Central memory CD8-positive, alpha-beta T cell (primary cell): ENCODE measurements around the gene LRP2.

Experiments used
- ATAC-seq: fragments of 150-1000 bp; cut with Tn5 transposase; replicated peaks from 2 replicates; pipeline ENCODE4 v1.10.0; 2022; ENCODE audit warnings: mild to moderate bottlenecking, moderate FRiP score, moderate number of reproducible peaks; ENCODE audit not compliant: poor library complexity, severe bottlenecking; ENCODE audit errors: extremely low read depth
- DNase-seq, 2 donors: peaks; one replicate each; pipeline ENCODE4 v3.0.0; 2021; ENCODE audit warnings: low spot score in 2 of 2
- H3K27ac Mint-ChIP-seq: one replicate; pipeline ENCODE4 v1.8.0; 2022; ENCODE audit warnings: low read depth, mild to moderate bottlenecking, moderate library complexity, mixed read lengths
- H3K27me3 Mint-ChIP-seq: one replicate; pipeline ENCODE4 v1.8.0; 2022; ENCODE audit warnings: mixed read lengths
- H3K36me3 Mint-ChIP-seq: one replicate; pipeline ENCODE4 v1.8.0; 2022; ENCODE audit warnings: mild to moderate bottlenecking, moderate library complexity, mixed read lengths; ENCODE audit not compliant: insufficient read depth
- H3K4me1 Mint-ChIP-seq: one replicate; pipeline ENCODE4 v1.8.0; 2022; ENCODE audit warnings: mixed read lengths
- H3K4me3 Mint-ChIP-seq: one replicate; pipeline ENCODE4 v1.8.0; 2022; ENCODE audit warnings: mild to moderate bottlenecking, moderate library complexity, mixed read lengths
- H3K9me3 Mint-ChIP-seq: one replicate; pipeline ENCODE4 v1.8.0; 2022; ENCODE audit warnings: mixed read lengths

LRP2 gene

DNA sequence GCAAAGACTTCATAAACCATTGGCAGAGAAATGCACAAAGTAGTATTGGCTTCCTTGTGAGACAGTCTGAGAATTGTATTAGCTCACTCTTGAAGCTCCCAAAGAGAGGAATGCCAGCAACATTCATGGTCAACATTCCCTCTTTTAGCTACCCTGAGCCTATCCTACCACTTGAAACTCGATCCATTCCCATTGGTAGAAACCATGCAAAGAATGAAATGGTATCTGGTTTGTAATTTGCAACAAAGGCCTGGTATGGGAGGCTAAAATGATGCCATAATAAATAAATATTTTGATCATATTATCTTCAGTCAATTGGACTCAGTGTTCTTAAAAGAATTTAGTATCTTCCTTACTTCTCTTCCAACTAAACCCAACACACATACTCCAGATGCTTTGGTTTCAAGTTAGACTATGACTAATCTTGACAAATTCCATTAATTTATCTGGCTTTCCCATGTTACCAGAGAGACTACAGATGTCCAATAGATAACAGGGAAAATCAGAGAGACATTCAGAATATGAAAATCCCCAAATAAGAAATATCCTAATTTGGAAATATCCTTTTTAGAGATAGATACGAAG, 190.1 kb downstream of the LRP2 start:
- H3K27me3 Mint-ChIP-seq: peaks cover 80% of the 10 kb centered on the region
- no peaks in the 10 kb centered on the region for H3K9me3 Mint-ChIP-seq
- no peak overlapping the region for H3K27ac Mint-ChIP-seq
- DNase-seq (no peak), ATAC-seq (no peak)
- H3K4me3 Mint-ChIP-seq: no peak overlapping the region
- H3K4me1 Mint-ChIP-seq: no peaks in the 10 kb centered on the region
- H3K36me3 Mint-ChIP-seq: peaks cover 2% of the 10 kb centered on the region

GRCh38 chr2:169165791-169166190, 196.5 kb downstream of the LRP2 start:
- ATAC-seq (no peak), DNase-seq (no peak)
- no peak overlapping the region for H3K4me3 Mint-ChIP-seq
- H3K36me3 Mint-ChIP-seq: peaks cover 3% of the 10 kb centered on the region
- H3K27me3 Mint-ChIP-seq: peaks cover 34% of the 10 kb centered on the region
- H3K9me3 Mint-ChIP-seq: no peaks in the 10 kb centered on the region
- no peaks in the 10 kb centered on the region for H3K4me1 Mint-ChIP-seq
- H3K27ac Mint-ChIP-seq: no peak overlapping the region

DNA sequence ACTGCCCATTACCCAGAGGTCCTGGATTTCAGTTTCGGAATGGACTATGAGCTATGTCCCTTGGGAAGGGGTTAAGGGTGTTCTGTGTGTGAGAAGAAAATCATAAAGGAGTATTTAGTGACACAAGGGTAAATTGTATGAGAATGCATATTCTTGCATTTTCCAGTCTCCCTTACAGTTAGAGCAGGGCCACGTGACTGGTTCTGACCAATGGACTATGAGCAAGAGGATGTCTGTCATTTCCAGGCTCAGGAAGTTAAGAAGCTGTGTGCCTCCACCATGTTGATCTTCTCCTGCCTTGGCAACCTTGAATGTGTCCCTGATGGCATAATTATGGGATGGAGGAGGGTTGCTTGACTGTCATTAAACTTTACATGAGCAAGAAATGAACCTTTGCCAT, 198.0 kb downstream of the LRP2 start:
- peaks cover 21% of the 10 kb centered on the region for H3K27me3 Mint-ChIP-seq
- peaks cover 3% of the 10 kb centered on the region for H3K36me3 Mint-ChIP-seq
- H3K27ac Mint-ChIP-seq: no peak overlapping the region
- no peaks in the 10 kb centered on the region for H3K4me1 Mint-ChIP-seq
- H3K4me3 Mint-ChIP-seq: no peak overlapping the region
- no peaks in the 10 kb centered on the region for H3K9me3 Mint-ChIP-seq
- no peak for DNase-seq
- no peak for ATAC-seq

GRCh38 chr2:169162613-169163012, 199.7 kb downstream of the LRP2 start:
- H3K36me3 Mint-ChIP-seq: peaks cover 3% of the 10 kb centered on the region
- ATAC-seq (no peak), DNase-seq (no peak)
- H3K27me3 Mint-ChIP-seq: peaks cover 18% of the 10 kb centered on the region
- H3K27ac Mint-ChIP-seq: no peak overlapping the region
- no peaks in the 10 kb centered on the region for H3K4me1 Mint-ChIP-seq
- H3K4me3 Mint-ChIP-seq: no peak overlapping the region
- no peaks in the 10 kb centered on the region for H3K9me3 Mint-ChIP-seq

GRCh38 chr2:169160926-169161481, 201.3 kb downstream of the LRP2 start:
- Mint-ChIP-seq H3K9me3 (no peaks in the 10 kb centered on the region), H3K27ac (no peak overlapping the region), H3K4me3 (no peak overlapping the region), H3K36me3 (peaks cover 2% of the 10 kb centered on the region), H3K4me1 (no peaks in the 10 kb centered on the region), H3K27me3 (peaks cover 34% of the 10 kb centered on the region)
- DNase-seq (no peak), ATAC-seq (no peak)

GRCh38 chr2:169159686-169160085, 202.6 kb downstream of the LRP2 start:
- Mint-ChIP-seq H3K4me1 (no peaks in the 10 kb centered on the region), H3K27me3 (peaks cover 40% of the 10 kb centered on the region), H3K36me3 (peaks cover 2% of the 10 kb centered on the region), H3K9me3 (no peaks in the 10 kb centered on the region), H3K27ac (no peak overlapping the region), H3K4me3 (no peak overlapping the region)
- no peak for ATAC-seq
- DNase-seq: no peak

DNA sequence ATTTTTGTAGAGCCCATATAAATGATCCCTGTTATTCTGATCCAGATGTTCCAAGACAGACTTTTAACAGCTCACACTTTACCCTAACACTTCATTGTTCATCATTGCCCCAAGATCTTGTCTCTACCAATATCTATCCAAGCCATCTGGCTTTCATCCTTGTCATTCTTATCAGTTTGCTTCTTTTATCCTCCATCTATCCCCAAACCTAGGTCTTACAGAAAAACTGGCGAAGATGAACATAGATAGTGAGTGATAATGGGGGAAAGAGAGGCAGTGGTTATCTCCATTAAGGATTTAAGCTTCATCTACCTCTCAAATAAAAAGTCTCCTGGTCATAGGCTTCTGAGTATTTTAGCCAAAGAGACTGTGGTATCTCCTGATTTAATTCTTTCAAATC, 203.5 kb downstream of the LRP2 start:
- Mint-ChIP-seq H3K27ac (no peak overlapping the region), H3K4me3 (no peak overlapping the region), H3K4me1 (no peaks in the 10 kb centered on the region), H3K27me3 (peaks cover 40% of the 10 kb centered on the region), H3K36me3 (peaks cover 2% of the 10 kb centered on the region), H3K9me3 (peaks cover 4% of the 10 kb centered on the region)
- ATAC-seq (no peak), DNase-seq (no peak)

- DNase-seq (no peak), ATAC-seq (no peak)
- Mint-ChIP-seq H3K36me3 (peaks cover 2% of the 10 kb centered on the region), H3K27me3 (no peaks in the 10 kb centered on the region), H3K9me3 (no peaks in the 10 kb centered on the region), H3K4me3 (no peak overlapping the region), H3K4me1 (no peaks in the 10 kb centered on the region), H3K27ac (no peak overlapping the region)
Observed at GRCh38 chr2:169146220-169146619, 216.1 kb downstream of the LRP2 start.

- Mint-ChIP-seq H3K4me1 (no peaks in the 10 kb centered on the region), H3K36me3 (peaks cover 2% of the 10 kb centered on the region), H3K27me3 (no peaks in the 10 kb centered on the region), H3K27ac (no peak overlapping the region), H3K9me3 (no peaks in the 10 kb centered on the region), H3K4me3 (no peak overlapping the region)
- ATAC-seq (no peak), DNase-seq (no peak)
Observed at GRCh38 chr2:169143998-169144397, 218.3 kb downstream of the LRP2 start.

- no peaks in the 10 kb centered on the region for H3K9me3 Mint-ChIP-seq
- peak; percentile 32 for ATAC-seq
Observed at GRCh38 chr2:169141713-169142352, 220.5 kb downstream of the LRP2 start.

DNA sequence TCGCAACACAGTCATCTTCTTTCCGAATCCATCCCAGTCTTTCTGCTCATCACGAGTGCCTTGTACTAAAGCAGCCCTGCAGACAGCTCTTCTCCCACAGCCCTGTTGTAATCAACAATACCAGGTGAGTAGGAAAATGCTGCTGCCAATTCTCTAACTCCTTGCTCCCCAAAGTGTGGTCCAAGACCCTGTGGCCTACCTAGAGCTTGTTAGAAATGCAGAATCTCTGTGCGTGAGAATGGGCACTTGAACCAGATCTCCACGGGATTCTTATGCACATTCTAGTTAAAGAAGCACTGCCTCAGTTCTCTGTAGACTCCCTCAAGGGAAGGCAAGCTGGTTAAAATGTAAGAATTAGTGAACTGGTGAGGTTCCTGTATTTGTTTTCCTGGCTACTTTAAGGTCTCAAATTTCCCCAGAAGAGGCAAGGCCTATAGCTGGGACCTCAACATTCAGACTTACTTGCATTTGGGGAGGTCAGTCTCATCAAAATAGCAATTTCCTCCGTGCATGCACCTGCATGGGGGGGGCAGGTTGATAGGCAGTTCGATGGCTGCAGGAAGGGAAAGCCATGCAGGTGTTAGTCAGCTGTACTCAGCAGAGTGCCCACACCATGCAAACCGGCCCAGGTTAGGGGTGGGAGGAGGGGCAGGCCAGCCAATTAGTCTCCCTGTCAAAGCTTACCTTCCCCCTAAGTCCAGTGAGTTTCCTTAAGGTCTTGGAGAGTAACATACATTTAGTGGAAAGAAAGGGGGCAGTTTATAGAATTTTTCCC, 222.2 kb downstream of the LRP2 start:
- Mint-ChIP-seq H3K4me3 (no peak overlapping the region), H3K9me3 (no peaks in the 10 kb centered on the region), H3K4me1 (peaks cover 6% of the 10 kb centered on the region), H3K27ac (no peak overlapping the region), H3K27me3 (no peaks in the 10 kb centered on the region), H3K36me3 (no peaks in the 10 kb centered on the region)
- no peak for DNase-seq
- ATAC-seq: no peak

More at GRCh38 chr2:169141713-169142352, 220.5 kb downstream of the LRP2 start:
- Mint-ChIP-seq H3K4me1 (peaks cover 6% of the 10 kb centered on the region), H3K4me3 (no peak overlapping the region), H3K27ac (no peak overlapping the region), H3K36me3 (no peaks in the 10 kb centered on the region), H3K27me3 (no peaks in the 10 kb centered on the region)
- DNase-seq: peak; percentile 31 to 47

DNA sequence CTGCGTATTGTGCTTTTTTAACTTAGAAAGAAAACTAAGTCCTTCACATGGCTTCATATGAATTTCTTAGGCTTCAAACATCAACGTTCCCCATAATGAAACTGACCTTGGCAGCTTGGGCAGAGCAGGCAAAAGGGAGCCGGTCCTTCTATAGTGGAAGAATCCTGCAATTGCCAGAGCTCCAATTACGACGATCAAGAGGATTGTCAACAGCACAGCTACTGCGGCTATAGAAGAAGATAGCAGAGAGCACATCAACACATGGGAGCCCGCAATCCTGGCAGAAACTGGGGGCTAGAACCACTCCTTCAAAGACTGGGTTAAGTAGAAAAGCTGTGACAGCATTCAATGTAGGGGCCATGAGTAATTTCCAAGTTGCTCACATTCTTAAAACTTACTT, 223.2 kb downstream of the LRP2 start:
- Mint-ChIP-seq H3K27me3 (no peaks in the 10 kb centered on the region), H3K27ac (no peak overlapping the region), H3K36me3 (no peaks in the 10 kb centered on the region), H3K4me1 (peaks cover 6% of the 10 kb centered on the region), H3K4me3 (no peak overlapping the region), H3K9me3 (no peaks in the 10 kb centered on the region)
- ATAC-seq (no peak), DNase-seq (no peak)

GRCh38 chr2:169137924-169138323, 224.4 kb downstream of the LRP2 start:
- H3K4me3 Mint-ChIP-seq: no peak overlapping the region
- H3K9me3 Mint-ChIP-seq: no peaks in the 10 kb centered on the region
- no peaks in the 10 kb centered on the region for H3K36me3 Mint-ChIP-seq
- no peaks in the 10 kb centered on the region for H3K27me3 Mint-ChIP-seq
- DNase-seq: no peak
- no peak for ATAC-seq
- peaks cover 6% of the 10 kb centered on the region for H3K4me1 Mint-ChIP-seq
- no peak overlapping the region for H3K27ac Mint-ChIP-seq
